A549 (cell line): Measurements from ENCODE around the gene RAB10. TPM values are rescaled to one million over a fixed set of nuclear protein-coding genes. Genes with fewer than 3 reads are reported as not detected.
A peak's percentile ranks its signal among the peaks of the same experiment; 100 is the strongest.

Experiments
- ATAC-seq, 2 experiments: fragments of 200-7000 bp in 1 of 2; fragments of >200 bp in 1 of 2; cut with Nextera tagmentation in 1 of 2; cut with Tn5 transposase in 1 of 2; 3 replicates each; pipeline versions ENCODE4 v1.8.0 to v1.9.1; 2018 to 2020; ENCODE audit warnings: mild to moderate bottlenecking in 1 of 2, moderate library complexity in 1 of 2
- CTCF ChIA-PET: fragments of 300-600 bp; sonication (Branson Sonifier 250); formaldehyde crosslinking; extraction: SDS; loops from one replicate; lab custom pipeline; 2021; ENCODE audit warnings: antibody characterized with exemption, inconsistent platforms; lab: Yijun Ruan, JAX
- POLR2A ChIA-PET: fragments of 350-600 bp; formaldehyde crosslinking; extraction: SDS; loops from one replicate; lab custom pipeline; 2021; ENCODE audit warnings: antibody characterized with exemption, inconsistent platforms; lab: Yijun Ruan, JAX
- DNase-seq, 2 experiments: peaks; one replicate each; pipeline versions ENCODE4 v3.0.0 to v3.0.0-alpha.2; 2011 to 2016; ENCODE audit warnings: low read depth in 1 of 2, low spot score in 1 of 2
- FAIRE-seq: peaks from 2 replicates; lab custom pipeline; 2011; peaks lifted over from hg19 to GRCh38; lab: Jason Lieb, UNC
- H3K27ac ChIP-seq, 2 experiments: fragments of >200 bp; sonication (Bioruptor Twin); formaldehyde crosslinking; 3 replicates each; pipeline ENCODE4 v1.5.1; 2016 to 2017
- H3K4me1 ChIP-seq: fragments of >200 bp; sonication (Bioruptor Twin); formaldehyde crosslinking; 3 replicates; pipeline ENCODE4 v1.6.1; 2016
- H3K4me2 ChIP-seq: fragments of >200 bp; sonication (Bioruptor Twin); formaldehyde crosslinking; 3 replicates; pipeline ENCODE4 v1.6.1; 2016
- H3K4me3 ChIP-seq: fragments of >200 bp; sonication (Bioruptor Twin); formaldehyde crosslinking; 3 replicates; pipeline ENCODE4 v1.5.1; 2016
- H3K9me3 ChIP-seq: fragments of >200 bp; sonication (Bioruptor Twin); formaldehyde crosslinking; 3 replicates; pipeline ENCODE4 v1.6.1; 2016
- BCL3 ChIP-seq: fragments of >200 bp; sonication (Bioruptor Twin); formaldehyde crosslinking; IDR thresholded peaks from 3 replicates; pipeline ENCODE4 v1.6.1; 2016
- CBX2 ChIP-seq: fragments of 200-600 bp; sonication (generic); IDR thresholded peaks from 2 replicates; pipeline ENCODE4 v1.6.1; 2016; ENCODE audit warnings: low read depth, mild to moderate bottlenecking, borderline replicate concordance
- CBX8 ChIP-seq: fragments of 200-600 bp; sonication (generic); IDR thresholded peaks from 2 replicates; pipeline ENCODE4 v1.6.1; 2016
- CEBPB ChIP-seq, 2 experiments: fragments of >200 bp in 1 of 2; sonication (Bioruptor Twin) in 1 of 2; formaldehyde crosslinking in 1 of 2; IDR thresholded peaks; 2 replicates each; pipeline ENCODE4 v1.6.1; 2012 to 2016
- CHD2 ChIP-seq: fragments of 150-350 bp; IDR thresholded peaks from 2 replicates; pipeline ENCODE4 v1.6.1; 2014; ENCODE audit warnings: low read length; ENCODE audit not compliant: partially characterized antibody
- CTCF ChIP-seq: fragments of >200 bp; sonication (Bioruptor Twin); formaldehyde crosslinking; IDR thresholded peaks from 3 replicates; pipeline ENCODE4 v1.5.1; 2016
- ELK1 ChIP-seq: fragments of 150-350 bp; IDR thresholded peaks from 2 replicates; pipeline ENCODE4 v1.6.1; 2014; ENCODE audit warnings: low read depth, mild to moderate bottlenecking, low read length
- EP300 ChIP-seq, 2 experiments: fragments of >200 bp; sonication (Bioruptor Twin); formaldehyde crosslinking; IDR thresholded peaks; 2 replicates in 1 of 2; 3 replicates in 1 of 2; pipeline ENCODE4 v1.6.1; 2016 to 2017
- FOSB ChIP-seq: fragments of 250-450 bp; sonication (Bioruptor Pico); IDR thresholded peaks from 2 replicates; pipeline ENCODE4 v1.5.0; 2020; ENCODE audit warnings: mild to moderate bottlenecking, moderate library complexity
- HDAC2 ChIP-seq: fragments of 200-600 bp; sonication (generic); IDR thresholded peaks from 2 replicates; pipeline ENCODE4 v1.6.1; 2016
- HEYL ChIP-seq: fragments of 250-450 bp; sonication (Bioruptor Pico); IDR thresholded peaks from 2 replicates; pipeline ENCODE4 v1.8.0; 2021; ENCODE audit warnings: mild to moderate bottlenecking, moderate library complexity
- HOXB5 ChIP-seq: fragments of 250-450 bp; sonication (Bioruptor Pico); IDR thresholded peaks from 2 replicates; pipeline ENCODE4 v1.5.0; 2020; ENCODE audit warnings: mild to moderate bottlenecking, moderate library complexity
- JUN ChIP-seq, 2 experiments: fragments of >200 bp; sonication (Bioruptor Twin); formaldehyde crosslinking; IDR thresholded peaks; 2 replicates in 1 of 2; 3 replicates in 1 of 2; pipeline ENCODE4 v1.6.1; 2016 to 2017
- JUNB ChIP-seq: fragments of >200 bp; sonication (Bioruptor Twin); formaldehyde crosslinking; IDR thresholded peaks from 2 replicates; pipeline ENCODE4 v1.6.1; 2016
- KDM1A ChIP-seq: fragments of 200-600 bp; sonication (generic); IDR thresholded peaks from 2 replicates; pipeline ENCODE4 v1.6.1; 2016; ENCODE audit warnings: low read depth, mild to moderate bottlenecking
- KDM5A ChIP-seq: fragments of 200-600 bp; sonication (generic); IDR thresholded peaks from 2 replicates; pipeline ENCODE4 v1.6.1; 2016; ENCODE audit warnings: antibody characterized with exemption, mild to moderate bottlenecking
- MAX ChIP-seq: IDR thresholded peaks from 2 replicates; pipeline ENCODE4 v1.6.1; 2012
- NFE2L2 ChIP-seq: fragments of 150-350 bp; conservative IDR thresholded peaks from 2 replicates; pipeline ENCODE4 v1.6.1; 2014; ENCODE audit warnings: low read length
- PBX3 ChIP-seq: IDR thresholded peaks from 2 replicates; pipeline ENCODE4 v1.6.1; 2012
- POLR2A ChIP-seq: IDR thresholded peaks from 2 replicates; pipeline ENCODE4 v1.6.1; 2012; ENCODE audit warnings: mild to moderate bottlenecking, low read length
- RARB ChIP-seq: fragments of 250-450 bp; sonication (Bioruptor Pico); IDR thresholded peaks from 2 replicates; pipeline ENCODE4 v1.8.0; 2021; ENCODE audit warnings: mild to moderate bottlenecking, moderate library complexity
- RCOR1 ChIP-seq: fragments of 150-350 bp; IDR thresholded peaks from 2 replicates; pipeline ENCODE4 v1.6.1; 2014; ENCODE audit warnings: antibody characterized with exemption, low read length, low read depth
- REST ChIP-seq: fragments of 200-600 bp; sonication (generic); IDR thresholded peaks from 2 replicates; pipeline ENCODE4 v1.6.1; 2016; ENCODE audit warnings: antibody characterized with exemption, mild to moderate bottlenecking, moderate library complexity
- RNF2 ChIP-seq: fragments of 200-600 bp; sonication (generic); IDR thresholded peaks from 2 replicates; pipeline ENCODE4 v1.6.1; 2016; ENCODE audit warnings: low read depth, mild to moderate bottlenecking, antibody characterized with exemption, moderate library complexity, borderline replicate concordance
- SMC3 ChIP-seq: fragments of >200 bp; sonication (Bioruptor Twin); formaldehyde crosslinking; IDR thresholded peaks from 3 replicates; pipeline ENCODE4 v1.6.1; 2018; ENCODE audit warnings: inconsistent platforms
- TP53 ChIP-seq: fragments of 250-450 bp; sonication (Bioruptor Pico); IDR thresholded peaks from 2 replicates; pipeline ENCODE4 v1.5.0; 2021; ENCODE audit warnings: mild to moderate bottlenecking, moderate library complexity
- USF2 ChIP-seq: fragments of 450-650 bp; IDR thresholded peaks from 2 replicates; pipeline ENCODE4 v1.6.1; 2014; ENCODE audit warnings: antibody characterized with exemption
- ZFP36 ChIP-seq: fragments of 450-650 bp; IDR thresholded peaks from 2 replicates; pipeline ENCODE4 v1.6.1; 2014; ENCODE audit warnings: borderline replicate concordance; ENCODE audit not compliant: partially characterized antibody
- ZSCAN20 ChIP-seq: fragments of 250-450 bp; sonication (Bioruptor Pico); IDR thresholded peaks from 2 replicates; pipeline ENCODE4 v1.8.0; 2022; ENCODE audit warnings: mild to moderate bottlenecking, moderate library complexity
- WGBS: methylation state at CpG from one replicate; pipeline ENCODE4 v1.1.6; 2017; ENCODE audit errors: missing lambda C conversion rate; 5-methylcytosine and 5-hydroxymethylcytosine counted together
- polyA minus RNA-seq: library from RNA; depleted of rRNA, polyadenylated mRNA; stranded (reverse); fragments of >200 nt; gene quantifications from 2 replicates; pipeline ENCODE4 v1.2.3, GENCODE V29; 2011; rRNA and poly(A)+ RNA removed
- polyA plus RNA-seq, 4 experiments: library from polyadenylated mRNA; depleted of rRNA in 3 of 4; stranded (reverse); fragments of >200 nt; fragmentation: RNase III in 1 of 4; extraction: RNeasy Plus Mini Kit Qiagen cat#74134 plus additional on column Dnase treatment in 1 of 4; gene quantifications; 2 replicates in 3 of 4; 3 replicates in 1 of 4; pipeline ENCODE4 v1.2.3, GENCODE V29; 2011 to 2017

Gene RAB10
- polyA plus RNA-seq (2011; rRNA removed) (332 and 692 TPM in 2 replicates), polyA plus RNA-seq (2017; fragmentation: RNase III; extraction: RNeasy Plus Mini Kit Qiagen cat#74134 plus additional on column Dnase treatment) (256 to 289 TPM (median 272 TPM) in 3 replicates), polyA minus RNA-seq (108 and 123 TPM in 2 replicates)
- polyA plus RNA-seq (2012; cell fraction: cytosol; rRNA removed), result 132 and 139 TPM in 2 replicates
- 112 and 147 TPM in 2 replicates for polyA plus RNA-seq (2012; cell fraction: nucleus; rRNA removed)

GRCh38 chr2:26033818-26034636, at the start of gene RAB10:
Gene RAB10, plus strand, starts transcription at chr2:26034084. Its CDS starts 525 bp downstream, at chr2:26034609.
- Histone ChIP-seq H3K4me2 (peak within 1 kb of the TSS; percentile 80), H3K4me3 (peak within 1 kb of the TSS; percentile 92), H3K27ac (peak within 1 kb of the TSS; percentile 89 to 95), H3K4me1 (peaks cover 25% of the 10 kb centered on the region), H3K9me3 (no peaks in the 10 kb centered on the region)
- FAIRE-seq, result peak; percentile 23
- POLR2A ChIA-PET, result interaction anchor here (0.7 to 3.9 kb wide), 24 partner anchors 9 to 155 kb away, joined by 3 to 38 read pairs (median 6); partner anchors contain the start of genes ASXL2 and KIF3C
- peak; percentile 88 to 89 for ATAC-seq
- CTCF ChIA-PET, result interaction anchor here (0.6 to 7.2 kb wide), 21 partner anchors 13 to 111 kb away, joined by 3 to 52 read pairs (median 5); no protein-coding TSS in a partner anchor
- DNase-seq, result peak; percentile 97 to 100
- 1% methylated on average over 54 of the region's 94 CpGs for WGBS
- peak; percentile 11; the same call in 1 of the 3 replicates for TF ChIP-seq SMC3
- TF ChIP-seq RCOR1, result no peak
- TF ChIP-seq REST, result no peak
- TF ChIP-seq NFE2L2, result no peak
- TF ChIP-seq ELK1, result no peak
- peak; percentile 97 for TF ChIP-seq POLR2A
- TF ChIP-seq USF2, result no peak
- no peak for TF ChIP-seq CTCF
- no peak for TF ChIP-seq JUNB
- TF ChIP-seq TP53, result peak; percentile 94
- TF ChIP-seq MAX, result peak; percentile 92
- peak; percentile 54 to 97; a peak in 4 of 5 replicates for TF ChIP-seq JUN (IDR thresholded peaks at IDR 0.05)
- TF ChIP-seq HDAC2, result no peak
- TF ChIP-seq FOSB (CRISPR knock-in tag), result no peak; the same call in 1 of the 2 replicates
- no peak for TF ChIP-seq CBX2
- TF ChIP-seq HOXB5 (CRISPR knock-in tag), result peak; percentile 66; the same call in 1 of the 2 replicates
- TF ChIP-seq BCL3, result peak; percentile 68; the same call in 2 of the 3 replicates
- no peak for TF ChIP-seq HEYL (CRISPR knock-in tag)
- no peak for TF ChIP-seq ZFP36
- TF ChIP-seq RARB (CRISPR knock-in tag), result peak; percentile 84; the same call in 1 of the 2 replicates
- TF ChIP-seq RNF2, result no peak
- TF ChIP-seq KDM1A, result no peak
- TF ChIP-seq KDM5A, result 0 out of 2 replicates have a peak, but pooled peaks have one; percentile 23
- TF ChIP-seq CBX8, result no peak
- TF ChIP-seq ZSCAN20 (CRISPR knock-in tag), result no peak
- TF ChIP-seq CHD2, result peak; percentile 15
- TF ChIP-seq CEBPB (IDR thresholded peaks at IDR 0.05), result no peak
- TF ChIP-seq PBX3, result no peak; the same call in 1 of the 2 replicates
- no peak for TF ChIP-seq EP300 (IDR thresholded peaks at IDR 0.05)
